Cardiac muscle cell (in vitro differentiated cells and primary cell): ENCODE measurements around the gene DLST. TPM values are rescaled to one million over a fixed set of nuclear protein-coding genes. Genes with fewer than 3 reads are reported as not detected.

Source experiments
- DNase-seq, 2 donors: peaks; one replicate each; pipeline versions ENCODE4 v3.0.0 to v3.0.0-alpha.2; 2010 to 2017; ENCODE audit warnings: low read depth in 1 of 2, low spot score in 1 of 2
- H3K27ac ChIP-seq: fragments of 200-600 bp; sonication (generic); 2 replicates; pipeline ENCODE4 v1.5.1; 2016
- H3K27me3 ChIP-seq: fragments of 200-600 bp; sonication (generic); 2 replicates; pipeline ENCODE4 v1.6.0; 2016; ENCODE audit warnings: control low read depth
- H3K36me3 ChIP-seq: fragments of 200-600 bp; sonication (generic); 2 replicates; pipeline ENCODE4 v1.5.1; 2016; ENCODE audit warnings: control low read depth
- H3K4me1 ChIP-seq: fragments of 200-600 bp; sonication (generic); 2 replicates; pipeline ENCODE4 v1.8.1; 2017; ENCODE audit warnings: low read depth, mild to moderate bottlenecking, mixed run types
- H3K4me3 ChIP-seq: fragments of 200-600 bp; sonication (generic); 2 replicates; pipeline ENCODE4 v1.5.1; 2016; ENCODE audit warnings: mild to moderate bottlenecking
- H3K9me3 ChIP-seq: fragments of 200-600 bp; sonication (generic); 2 replicates; pipeline ENCODE4 v1.5.1; 2017; ENCODE audit warnings: low read depth, mild to moderate bottlenecking, control low read depth
- CTCF ChIP-seq: IDR thresholded peaks from 2 replicates; pipeline ENCODE4 v1.5.1; 2012; ENCODE audit warnings: low read depth, mild to moderate bottlenecking, low read length
- polyA plus RNA-seq: library from polyadenylated mRNA; unstranded; fragments of >200 nt; fragmentation: Nextera tagmentation; extraction: Ambion mirVana; gene quantifications from 2 replicates; pipeline ENCODE4 v1.2.1, GENCODE V29; 2016
- total RNA-seq: library from RNA; depleted of rRNA; stranded (reverse); fragments of >200 nt; gene quantifications from 2 replicates; pipeline ENCODE4 v1.2.3, GENCODE V29; 2016

The DLST gene
- total and polyA plus RNA-seq, 2 experiments from 2014 or later = 10.0 to 63.7 TPM

GRCh38 chr14:74920281-74920680, 38.6 kb downstream of the DLST start:
- no peak overlapping the region for H3K27ac ChIP-seq
- no peaks in the 10 kb centered on the region for H3K9me3 ChIP-seq
- TF ChIP-seq CTCF = no peak

GRCh38 chr14:74921053-74921620, 39.4 kb downstream of the DLST start:
- no peak for DNase-seq
- H3K27me3 ChIP-seq = peaks cover 3% of the 10 kb centered on the region
- no peak overlapping the region for H3K4me3 ChIP-seq
- H3K36me3 ChIP-seq = no peaks in the 10 kb centered on the region
- peaks cover 17% of the 10 kb centered on the region for H3K4me1 ChIP-seq
- H3K9me3 ChIP-seq = no peaks in the 10 kb centered on the region
- H3K27ac ChIP-seq = no peak overlapping the region
- TF ChIP-seq CTCF = no peak

More at GRCh38 chr14:74920281-74920680, 38.6 kb downstream of the DLST start:
- H3K4me1 ChIP-seq = peaks cover 17% of the 10 kb centered on the region
- no peak overlapping the region for H3K4me3 ChIP-seq
- no peaks in the 10 kb centered on the region for H3K27me3 ChIP-seq
- H3K36me3 ChIP-seq = no peaks in the 10 kb centered on the region
- no peak for DNase-seq

- Histone ChIP-seq H3K4me1 (peaks cover 8% of the 10 kb centered on the region), H3K4me3 (peak overlapping the region; percentile 30), H3K27me3 (peaks cover 5% of the 10 kb centered on the region), H3K9me3 (no peaks in the 10 kb centered on the region), H3K27ac (no peak overlapping the region), H3K36me3 (no peaks in the 10 kb centered on the region)
- no peak for TF ChIP-seq CTCF
- no peak for DNase-seq
Observed at GRCh38 chr14:74921987-74922751, 40.5 kb downstream of the DLST start.

- Histone ChIP-seq H3K4me1 (peaks cover under 1% of the 10 kb centered on the region), H3K27me3 (peaks cover 12% of the 10 kb centered on the region), H3K27ac (no peak within 1 kb of the TSS), H3K4me3 (peak within 1 kb of the TSS; percentile 30), H3K9me3 (no peaks in the 10 kb centered on the region), H3K36me3 (no peaks in the 10 kb centered on the region)
- DNase-seq = peak; percentile 76 to 94
- no peak for TF ChIP-seq CTCF
Observed at GRCh38 chr14:74922752-74923401, 41.2 kb downstream of the DLST start, which contains the start of gene RPS6KL1. TSS of gene RPS6KL1 (minus strand) at chr14:74923260. CDS start at chr14:74921541, 1,719 bp downstream.

- Histone ChIP-seq H3K4me3 (no peak overlapping the region), H3K27ac (no peak overlapping the region), H3K9me3 (no peaks in the 10 kb centered on the region), H3K36me3 (no peaks in the 10 kb centered on the region), H3K4me1 (no peaks in the 10 kb centered on the region), H3K27me3 (peaks cover 12% of the 10 kb centered on the region)
- DNase-seq = no peak
- no peak for TF ChIP-seq CTCF
Observed at GRCh38 chr14:74924061-74924460, 42.3 kb downstream of the DLST start.
